H9 (cell line): ENCODE results near the gene ADGRB3. TPM values are rescaled to one million over a fixed set of nuclear protein-coding genes. Genes with fewer than 3 reads are reported as not detected.

Experiments used
- DNase-seq: peaks from one replicate; pipeline ENCODE4 v3.0.0-alpha.2; 2017
- H2AFZ ChIP-seq: one replicate; pipeline ENCODE4 v1.6.1; 2013; ENCODE audit warnings: mild to moderate bottlenecking, low read length, control low read depth, moderate library complexity
- H2AK5ac ChIP-seq: 2 replicates; pipeline ENCODE4 v1.6.1; 2013; ENCODE audit warnings: low read length, control low read depth, mixed read lengths; ENCODE audit not compliant: insufficient read length
- H2BK120ac ChIP-seq: one replicate; pipeline ENCODE4 v1.6.1; 2013; ENCODE audit warnings: low read depth, mild to moderate bottlenecking, low read length, control low read depth, inconsistent platforms; ENCODE audit not compliant: poor library complexity, severe bottlenecking
- H2BK12ac ChIP-seq: 2 replicates; pipeline ENCODE4 v1.6.1; 2013; ENCODE audit warnings: low read length, control low read depth, mixed read lengths, low read depth; ENCODE audit not compliant: insufficient read length
- H2BK15ac ChIP-seq: 2 replicates; pipeline ENCODE4 v1.6.1; 2013; ENCODE audit warnings: low read depth, low read length, control low read depth
- H2BK20ac ChIP-seq: one replicate; pipeline ENCODE4 v1.6.1; 2013; ENCODE audit warnings: low read depth, mild to moderate bottlenecking, low read length, control low read depth, inconsistent platforms; ENCODE audit not compliant: poor library complexity, severe bottlenecking
- H2BK5ac ChIP-seq: 2 replicates; pipeline ENCODE4 v1.6.1; 2013; ENCODE audit warnings: low read length, control low read depth, mixed read lengths; ENCODE audit not compliant: insufficient read length
- H3K14ac ChIP-seq: 2 replicates; pipeline ENCODE4 v1.6.1; 2013; ENCODE audit warnings: low read length, control low read depth; ENCODE audit not compliant: insufficient read depth
- H3K18ac ChIP-seq: 2 replicates; pipeline ENCODE4 v1.6.1; 2013; ENCODE audit warnings: low read depth, mild to moderate bottlenecking, mixed read lengths, low read length, control low read depth; ENCODE audit not compliant: insufficient read length
- H3K23ac ChIP-seq: 2 replicates; pipeline ENCODE4 v1.6.1; 2013; ENCODE audit warnings: low read length, control low read depth, mixed read lengths, low read depth; ENCODE audit not compliant: insufficient read length
- H3K23me2 ChIP-seq: 2 replicates; pipeline ENCODE4 v1.6.1; 2013; ENCODE audit warnings: low read depth, mild to moderate bottlenecking, mixed read lengths, low read length, control low read depth; ENCODE audit not compliant: insufficient read length, poor library complexity, severe bottlenecking
- H3K27ac ChIP-seq: 2 replicates; pipeline ENCODE4 v1.5.1; 2013; ENCODE audit warnings: low read length, control low read depth, mixed read lengths, low read depth; ENCODE audit not compliant: insufficient read length
- H3K27me3 ChIP-seq: 2 replicates; pipeline ENCODE4 v1.6.1; 2013; ENCODE audit warnings: low read length, control low read depth, inconsistent platforms; ENCODE audit not compliant: insufficient read depth
- H3K4ac ChIP-seq: 2 replicates; pipeline ENCODE4 v1.6.1; 2013; ENCODE audit warnings: low read depth, mild to moderate bottlenecking, control low read depth, inconsistent platforms, low read length, moderate library complexity
- H3K4me1 ChIP-seq: 2 replicates; pipeline ENCODE4 v1.6.1; 2013; ENCODE audit warnings: low read length, control low read depth, inconsistent platforms; ENCODE audit not compliant: insufficient read depth
- H3K4me2 ChIP-seq: 2 replicates; pipeline ENCODE4 v1.6.1; 2013; ENCODE audit warnings: low read length, control low read depth, mixed read lengths; ENCODE audit not compliant: insufficient read length, insufficient read depth
- H3K56ac ChIP-seq: 2 replicates; pipeline ENCODE4 v1.6.1; 2013; ENCODE audit warnings: low read depth, mild to moderate bottlenecking, mixed read lengths, low read length, control low read depth; ENCODE audit not compliant: insufficient read length
- H3K79me1 ChIP-seq: 2 replicates; pipeline ENCODE4 v1.6.1; 2013; ENCODE audit warnings: low read depth, mild to moderate bottlenecking, moderate library complexity, low read length, control low read depth, inconsistent platforms; ENCODE audit not compliant: insufficient read depth, poor library complexity, severe bottlenecking
- H3K79me2 ChIP-seq: 2 replicates; pipeline ENCODE4 v1.6.1; 2013; ENCODE audit warnings: low read length, control low read depth, inconsistent platforms; ENCODE audit not compliant: insufficient read depth
- H3K9ac ChIP-seq: 2 replicates; pipeline ENCODE4 v1.6.1; 2013; ENCODE audit warnings: low read length, control low read depth, mixed read lengths; ENCODE audit not compliant: insufficient read length; ENCODE audit errors: extremely low read depth
- H3K9me3 ChIP-seq: one replicate; pipeline ENCODE4 v1.6.1; 2013; ENCODE audit warnings: low read depth, low read length, inconsistent platforms; ENCODE audit not compliant: control insufficient read depth
- H3T11ph ChIP-seq: one replicate; pipeline ENCODE4 v1.6.1; 2013; ENCODE audit warnings: mild to moderate bottlenecking, low read length, control low read depth, inconsistent platforms
- H4K20me1 ChIP-seq: one replicate; pipeline ENCODE4 v1.6.1; 2013; ENCODE audit not compliant: control insufficient read depth, insufficient read length, insufficient read depth
- H4K5ac ChIP-seq: 2 replicates; pipeline ENCODE4 v1.6.1; 2013; ENCODE audit warnings: low read depth, mild to moderate bottlenecking, mixed read lengths, low read length, control low read depth; ENCODE audit not compliant: insufficient read length
- H4K8ac ChIP-seq: replicated peaks from 2 replicates; pipeline ENCODE4 v1.6.1; 2013; ENCODE audit warnings: low read length, control low read depth, mixed read lengths, low read depth; ENCODE audit not compliant: insufficient read length
- H4K91ac ChIP-seq: 2 replicates; pipeline ENCODE4 v1.6.1; 2013; ENCODE audit warnings: low read depth, mild to moderate bottlenecking, moderate library complexity, mixed read lengths, low read length, control low read depth; ENCODE audit not compliant: insufficient read length
- H3K27ac Mint-ChIP-seq, 3 experiments: 2 replicates in 2 of 3; 3 replicates in 1 of 3; pipeline ENCODE4 v1.8.0; 2020 to 2021; ENCODE audit warnings: mixed read lengths in 3 of 3, mild to moderate bottlenecking in 1 of 3, moderate library complexity in 1 of 3
- H3K27me3 Mint-ChIP-seq: 2 replicates; pipeline ENCODE4 v1.8.0; 2021; ENCODE audit warnings: low read depth, mild to moderate bottlenecking, moderate library complexity, mixed read lengths
- H3K36me3 Mint-ChIP-seq, 3 experiments: 2 replicates in 2 of 3; 3 replicates in 1 of 3; pipeline ENCODE4 v1.8.0; 2020 to 2021; ENCODE audit warnings: low read depth in 3 of 3, mixed read lengths in 3 of 3; ENCODE audit not compliant: insufficient read depth in 1 of 3
- H3K4me1 Mint-ChIP-seq, 2 experiments: 2 replicates each; pipeline ENCODE4 v1.8.0; 2020; ENCODE audit warnings: mixed read lengths in 2 of 2
- H3K4me3 Mint-ChIP-seq, 2 experiments: 2 replicates in 1 of 2; 3 replicates in 1 of 2; pipeline ENCODE4 v1.8.0; 2020 to 2021; ENCODE audit warnings: mild to moderate bottlenecking in 2 of 2, mixed read lengths in 2 of 2, moderate library complexity in 1 of 2
- H3K9me3 Mint-ChIP-seq, 2 experiments: 2 replicates in 1 of 2; 3 replicates in 1 of 2; pipeline ENCODE4 v1.8.0; 2020; ENCODE audit warnings: mild to moderate bottlenecking in 2 of 2, mixed read lengths in 2 of 2, moderate library complexity in 1 of 2
- CTCF ChIP-seq: fragments of 200-600 bp; sonication (generic); conservative IDR thresholded peaks from 3 replicates; pipeline ENCODE4 v1.8.0; 2021; ENCODE audit warnings: antibody characterized with exemption, mild to moderate bottlenecking
- total RNA-seq: library from RNA; stranded (reverse); gene quantifications from 2 replicates; pipeline ENCODE4 v1.2.1, GENCODE V29; 2021

Gene ADGRB3
- total RNA-seq, 1 experiment from 2014 or later = 0.37 TPM

GRCh38 chr6:69038841-69039240 is 403.8 kb downstream of the ADGRB3 start:
- no peaks in the 10 kb centered on the region for H3K27me3 Mint-ChIP-seq
- Histone ChIP-seq H2AFZ (no peak overlapping the region), H2BK120ac (no peak overlapping the region), H4K5ac (no peak overlapping the region), H3K4ac (no peak overlapping the region), H2BK20ac (no peak overlapping the region), H3K14ac (no peak overlapping the region), H3K9ac (no peak overlapping the region), H3K27me3 (no peaks in the 10 kb centered on the region), H3K79me1 (no peaks in the 10 kb centered on the region), H3K56ac (no peak overlapping the region), H3K4me2 (no peak overlapping the region), H2BK5ac (no peak overlapping the region), H2AK5ac (no peak overlapping the region), H3K23ac (no peak overlapping the region), H4K91ac (no peak overlapping the region), H3K27ac (no peak overlapping the region), H3K79me2 (no peaks in the 10 kb centered on the region), H3K18ac (no peak overlapping the region), H3K4me1 (no peaks in the 10 kb centered on the region), H4K20me1 (no peaks in the 10 kb centered on the region), H3K9me3 (no peaks in the 10 kb centered on the region), H3T11ph (no peak overlapping the region), H2BK15ac (no peak overlapping the region), H2BK12ac (no peak overlapping the region), H4K8ac (no peak overlapping the region), H3K23me2 (no peaks in the 10 kb centered on the region)
- peaks cover 0 to 4% (median 0%) of the 10 kb centered on the region in 3 experiments; a peak in 1 of 7 replicates for H3K36me3 Mint-ChIP-seq
- no peak overlapping the region for H3K27ac Mint-ChIP-seq
- 0 out of 4 replicates have a peak, but pooled peaks cover 0 to 2% of the 10 kb centered on the region in 2 experiments for H3K4me1 Mint-ChIP-seq
- no peak for TF ChIP-seq CTCF
- no peak for DNase-seq
- H3K4me3 Mint-ChIP-seq = no peak overlapping the region
- H3K9me3 Mint-ChIP-seq = peaks cover 2% of the 10 kb centered on the region in 2 experiments; a peak in 2 of 5 replicates
